OCI-M1 (cell line): ENCODE data around the gene CELA2A.
"Not testable (repeated sequence)": the region's sequence is repeated elsewhere in the genome, so short reads cannot be mapped to it uniquely, and the experiment has no call there.

Experiments
- DNase-seq: peaks from one replicate; lab custom pipeline; 2025; lab: John Stamatoyannopoulos, UW

Gene CELA2A

DNA sequence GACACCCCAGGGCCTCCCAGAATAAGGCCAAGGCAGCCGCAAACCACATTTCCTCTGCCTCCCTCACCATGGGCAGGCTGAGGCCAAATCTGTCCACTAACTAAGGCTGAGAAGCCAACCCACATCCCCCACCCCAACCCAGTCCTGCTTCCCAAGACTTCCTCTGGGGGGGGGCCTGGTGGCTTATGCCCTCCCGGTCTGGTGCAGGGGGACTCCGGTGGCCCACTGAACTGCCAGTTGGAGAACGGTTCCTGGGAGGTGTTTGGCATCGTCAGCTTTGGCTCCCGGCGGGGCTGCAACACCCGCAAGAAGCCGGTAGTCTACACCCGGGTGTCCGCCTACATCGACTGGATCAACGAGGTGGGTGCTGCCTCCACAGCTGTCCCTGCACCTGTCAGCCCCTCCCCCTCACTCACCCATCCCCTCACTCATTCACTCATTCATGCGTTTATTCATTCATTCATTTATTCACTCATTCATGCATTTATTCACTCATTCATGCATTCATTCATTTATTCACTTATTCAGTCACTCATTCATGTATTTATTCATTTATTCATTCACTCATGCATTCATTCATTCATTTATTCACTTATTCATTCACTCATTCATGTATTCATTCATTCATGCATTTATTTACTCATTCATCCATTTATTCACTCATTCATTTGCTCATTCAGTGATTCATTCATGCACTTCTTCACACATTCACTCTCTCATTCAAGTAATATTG is 11.0 kb upstream of the CELA2A start:
- no peak for DNase-seq

DNA sequence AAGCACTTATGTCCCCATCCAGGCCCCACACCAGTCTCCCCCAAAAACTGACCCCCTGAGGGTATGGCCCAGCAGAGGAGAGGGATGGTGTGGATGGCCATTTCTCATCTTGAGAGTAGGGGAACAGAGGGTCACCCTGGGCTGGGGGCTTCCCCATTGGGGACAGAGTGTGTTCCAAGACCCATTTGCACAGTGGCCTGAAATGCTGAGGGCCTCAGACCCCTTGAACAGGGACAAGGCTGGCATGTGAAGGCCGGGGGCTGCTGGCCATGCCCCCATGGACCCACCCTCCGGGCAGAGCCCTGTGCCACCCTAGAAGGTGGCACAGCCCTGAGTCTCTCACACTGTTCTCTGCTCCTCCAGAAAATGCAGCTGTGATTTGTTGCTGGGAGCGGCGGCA is 10.3 kb upstream of the CELA2A start:
- no peak for DNase-seq

DNA sequence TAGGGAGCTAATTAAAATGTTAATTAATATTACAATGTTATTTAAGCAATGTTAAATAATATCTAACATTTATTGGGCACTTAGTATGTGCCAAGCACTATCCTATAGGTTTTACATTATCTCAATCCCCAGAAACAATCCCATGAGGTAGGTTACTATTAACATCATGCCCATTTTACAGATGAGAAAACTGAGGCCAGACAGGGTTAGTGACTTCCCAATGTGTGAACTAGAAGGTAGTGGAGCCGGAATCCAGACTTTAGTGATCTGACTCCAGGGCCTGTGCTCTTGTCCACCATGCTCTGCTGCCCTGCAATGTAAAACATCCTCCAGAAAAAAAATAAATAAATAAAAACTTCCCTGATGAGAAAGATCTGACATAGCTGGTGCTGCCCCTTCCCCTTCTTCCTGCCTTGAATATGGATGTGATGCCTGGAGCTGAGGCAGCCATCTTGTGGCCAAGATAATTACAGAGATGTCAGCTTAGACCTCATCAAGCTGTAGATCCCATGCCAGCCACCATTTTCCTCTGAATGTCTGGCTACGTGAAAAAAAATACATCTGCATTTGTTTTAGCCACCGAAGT is 7.6 kb upstream of the CELA2A start:
- DNase-seq: no peak

DNA sequence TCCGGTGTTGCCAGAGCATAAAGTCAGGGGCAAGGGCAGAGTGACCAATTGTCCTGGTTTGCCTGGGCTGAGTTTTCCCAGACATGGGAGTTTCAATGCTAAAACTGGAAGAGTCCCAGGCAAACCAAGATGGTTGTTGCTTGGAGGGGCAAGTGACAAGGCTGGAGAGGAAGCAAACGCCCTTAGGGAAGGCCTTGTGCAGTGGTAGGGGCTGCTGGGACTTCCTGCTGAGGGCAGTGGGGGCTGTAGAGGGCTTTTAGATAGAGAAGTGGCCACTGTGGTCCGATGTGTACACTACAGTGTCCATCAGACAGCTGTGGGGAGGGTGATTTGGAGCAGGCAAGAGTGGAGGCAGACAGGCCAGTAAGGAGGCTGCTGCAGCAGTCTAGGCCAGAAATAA is 7.0 kb upstream of the CELA2A start:
- no peak for DNase-seq

DNA sequence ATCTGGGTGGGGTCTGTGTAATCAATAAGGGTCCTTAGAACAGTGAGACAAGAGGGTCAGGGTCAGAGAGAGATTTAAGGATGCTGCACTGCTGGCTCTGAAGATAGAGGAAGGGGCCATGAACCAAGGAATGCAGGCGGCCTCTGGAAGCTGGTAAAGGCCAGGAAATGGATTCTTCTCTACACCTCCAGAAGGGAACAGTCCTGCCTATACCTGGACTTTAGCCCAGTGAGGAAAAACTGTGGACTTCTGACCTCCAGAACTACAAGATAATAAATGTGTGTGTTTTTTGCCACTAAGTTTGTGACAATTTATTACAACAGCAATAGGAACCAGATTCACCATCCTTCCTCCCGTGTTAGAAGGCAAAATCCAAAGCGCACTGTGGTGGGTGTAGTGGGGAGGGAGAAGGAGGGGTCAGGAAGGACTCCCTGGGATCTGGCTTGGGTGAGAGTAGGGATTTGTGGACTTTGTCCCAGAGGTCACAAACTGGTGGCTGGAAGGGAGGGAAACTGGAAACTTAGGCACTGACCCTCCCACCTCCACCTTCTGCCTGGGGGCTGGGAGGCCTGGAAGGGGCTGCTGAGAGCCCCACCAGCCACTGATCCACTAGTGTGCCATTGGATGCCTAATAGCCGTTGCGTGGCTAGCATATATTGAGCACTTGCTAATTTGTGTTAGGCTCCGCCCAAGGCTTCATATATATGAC is 5.4 kb upstream of the CELA2A start:
- DNase-seq: no peak

DNA sequence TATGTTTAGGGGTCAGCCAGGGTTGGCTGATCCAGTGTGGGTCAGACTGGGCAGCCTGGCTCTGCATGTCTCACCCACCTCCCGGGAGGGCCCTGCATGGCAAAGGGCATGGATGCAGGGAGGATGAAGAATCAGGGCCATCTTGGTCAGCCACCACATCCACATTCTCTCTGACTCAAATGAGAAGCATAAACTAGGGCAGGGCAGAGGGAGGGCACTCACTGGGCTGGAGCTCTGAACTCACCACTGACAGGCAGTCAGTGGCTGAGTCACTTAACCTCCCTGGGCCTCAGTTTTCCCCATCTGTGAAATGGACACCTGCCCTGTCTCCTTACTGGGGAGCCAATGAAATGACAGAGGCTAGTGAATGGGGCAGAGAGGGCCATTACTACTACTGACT is 4.3 kb upstream of the CELA2A start:
- no peak for DNase-seq

GRCh38 chr1:15452866-15453571 is 3.5 kb upstream of the CELA2A start:
- no peak for DNase-seq

GRCh38 chr1:15453734-15454133 is 2.8 kb upstream of the CELA2A start:
- no peak for DNase-seq

DNA sequence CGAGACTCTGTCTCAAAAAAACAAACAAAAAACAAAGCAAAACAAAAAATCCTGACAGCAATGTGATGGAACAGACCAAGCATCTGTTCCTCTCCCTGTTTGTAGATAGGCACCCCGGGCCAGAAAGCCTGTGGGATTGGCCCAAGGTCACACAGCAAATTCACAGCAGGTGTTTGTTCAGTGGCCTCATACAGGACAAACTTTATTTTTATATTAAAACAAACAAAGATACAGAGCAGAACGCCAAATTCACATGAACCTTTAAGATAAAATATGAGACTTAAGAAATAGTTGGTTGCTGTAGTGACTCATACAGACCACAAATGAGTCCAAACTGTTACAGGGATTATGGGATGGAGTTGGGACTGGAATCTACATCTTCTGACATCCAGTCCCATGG is 2.3 kb upstream of the CELA2A start:
- DNase-seq: no peak

- no peak for DNase-seq
These were observed 1.0 kb upstream of the CELA2A start for GRCh38 chr1:15455522-15455921.

- DNase-seq: no peak
These were observed 1.1 kb downstream of the CELA2A start for GRCh38 chr1:15457585-15457984.

DNA sequence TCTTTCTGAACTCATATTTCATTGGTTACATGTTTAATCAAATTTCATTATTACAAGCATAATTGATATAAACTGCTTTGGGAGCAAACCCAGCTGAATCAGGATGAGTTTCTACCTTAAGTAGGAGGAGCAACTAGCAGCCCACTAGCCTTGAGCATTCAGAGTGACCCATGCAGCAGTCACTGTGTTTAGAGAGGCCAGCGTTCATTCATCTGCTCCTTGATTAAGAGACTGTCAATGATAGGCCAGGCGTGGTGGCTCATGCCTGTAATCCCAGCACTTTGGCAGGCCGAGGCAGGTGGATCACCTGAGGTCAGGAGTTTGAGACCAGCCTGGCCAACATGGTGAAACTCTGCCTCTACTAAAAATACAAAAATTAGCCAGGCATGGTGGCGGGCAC is 1.9 kb downstream of the CELA2A start:
- not testable (repeated sequence) for DNase-seq

- DNase-seq: peak; percentile 13
These were observed 3.5 kb downstream of the CELA2A start for GRCh38 chr1:15459771-15460707.

- DNase-seq: no peak
These were observed 4.2 kb downstream of the CELA2A start for GRCh38 chr1:15460708-15461095.

DNA sequence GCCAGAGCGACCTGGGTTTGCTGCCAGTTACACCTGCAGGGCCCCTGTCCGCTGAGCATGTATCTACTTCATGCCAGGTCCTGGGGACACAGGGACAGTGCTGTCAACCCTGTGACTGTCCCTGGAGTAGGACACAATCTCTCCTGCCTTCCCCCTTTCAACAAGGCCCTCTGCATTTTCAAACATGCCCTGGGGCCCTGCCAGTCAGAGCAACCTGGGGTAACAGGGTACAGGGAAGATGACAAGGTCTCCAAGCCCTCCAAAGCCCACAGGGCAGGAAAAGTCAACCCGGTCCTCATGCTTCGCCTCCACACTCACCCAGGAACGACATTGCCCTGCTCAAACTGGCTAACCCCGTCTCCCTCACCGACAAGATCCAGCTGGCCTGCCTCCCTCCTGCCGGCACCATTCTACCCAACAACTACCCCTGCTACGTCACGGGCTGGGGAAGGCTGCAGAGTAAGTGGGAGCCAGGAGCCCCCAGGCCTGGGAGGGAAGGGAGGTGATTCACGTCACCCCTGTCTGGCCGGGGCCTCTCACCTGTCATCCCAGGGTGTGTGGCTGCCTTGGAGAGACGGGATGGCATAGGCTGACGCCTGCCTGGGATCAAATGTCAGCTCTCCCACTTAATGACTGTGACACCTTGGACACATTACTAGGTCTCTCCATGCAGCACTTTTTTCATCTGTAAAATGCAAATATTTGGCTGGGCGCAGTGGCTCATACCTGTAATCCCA is 6.7 kb downstream of the CELA2A start:
- not testable (repeated sequence) for DNase-seq

DNA sequence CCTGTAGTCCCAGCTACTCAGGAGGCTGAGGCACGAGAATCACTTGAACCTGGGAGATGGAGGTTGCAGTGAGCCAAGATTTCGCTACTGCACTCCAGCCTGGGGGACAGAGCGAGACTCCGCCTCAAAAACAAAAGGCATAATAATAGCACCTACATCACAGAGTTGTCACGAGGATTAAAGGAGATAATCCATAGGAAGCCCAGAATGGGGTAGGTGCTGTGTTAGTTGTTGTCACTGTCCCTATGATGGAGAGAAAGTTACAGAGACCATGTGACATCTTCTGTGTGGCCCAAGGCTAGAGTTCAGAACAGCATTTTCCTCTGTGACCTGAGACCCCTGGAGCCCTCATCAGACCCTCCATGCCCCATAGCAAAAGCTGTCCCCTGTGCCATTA is 7.4 kb downstream of the CELA2A start:
- not testable (repeated sequence) for DNase-seq

GRCh38 chr1:15465674-15466073 is 9.1 kb downstream of the CELA2A start:
- DNase-seq: peak; percentile 11

GRCh38 chr1:15466955-15467625 is 10.6 kb downstream of the CELA2A start:
- DNase-seq: not testable (repeated sequence)

GRCh38 chr1:15468145-15468544 is 11.6 kb downstream of the CELA2A start:
- no peak for DNase-seq

GRCh38 chr1:15469361-15469760 is 12.8 kb downstream of the CELA2A start:
- no peak for DNase-seq
